ENCODE results near the gene OR52B2. TPM values are rescaled to one million over a fixed set of nuclear protein-coding genes. Genes with fewer than 3 reads are reported as not detected.

Gene OR52B2
- total and polyA plus RNA-seq, 2 experiments from 2014 or later, result not detected

DNA sequence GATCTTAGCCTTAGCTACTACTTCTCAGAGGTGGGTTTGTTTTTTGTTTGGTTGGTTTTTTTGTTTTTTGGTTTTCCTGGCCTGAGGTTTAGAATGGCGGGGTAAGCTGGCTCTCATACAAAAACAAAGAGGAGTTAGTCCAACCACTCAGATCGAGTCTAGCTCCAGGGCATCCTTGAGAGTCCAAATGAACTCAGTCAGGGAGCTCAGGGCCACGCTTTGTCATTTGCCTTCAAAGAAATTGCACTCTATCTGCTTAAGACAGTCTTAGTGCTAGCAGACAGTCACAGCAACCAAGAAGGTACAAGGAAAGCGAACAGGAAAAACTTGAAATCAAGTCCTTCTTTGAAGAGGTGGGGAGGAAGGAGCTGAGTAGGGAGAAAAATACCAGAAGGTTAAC, 46.4 kb upstream of the OR52B2 start:
- H3K4me1 ChIP-seq (ENCODE audit: insufficient read depth), result no peaks in the 10 kb centered on the region
- H3K27ac ChIP-seq (ENCODE audit: low read depth), result no peak overlapping the region
- H3K27me3 ChIP-seq (ENCODE audit: insufficient read depth), result no peaks in the 10 kb centered on the region
- 0 out of 2 replicates have a peak, but pooled peaks cover 9% of the 10 kb centered on the region for H3K36me3 ChIP-seq (ENCODE audit: insufficient read depth)
- Mint-ChIP-seq H3K36me3 (ENCODE audit: low read depth) (peaks cover 19% of the 10 kb centered on the region), H3K4me3 (no peak overlapping the region), H3K4me1 (no peaks in the 10 kb centered on the region), H3K27ac (no peak overlapping the region), H3K9me3 (no peaks in the 10 kb centered on the region), H3K27me3 (ENCODE audit: insufficient read depth, low read depth, poor library complexity) (no peaks in the 10 kb centered on the region)
- ATAC-seq, result no peak
- H3K4me3 ChIP-seq, result no peak overlapping the region
- no peaks in the 10 kb centered on the region for H3K79me2 ChIP-seq (replicated peaks; ENCODE audit: insufficient read depth)
- 0 out of 2 replicates have a peak, but pooled peaks cover 2% of the 10 kb centered on the region for H4K20me1 ChIP-seq (replicated peaks; ENCODE audit: insufficient read depth)
- H3K9me2 ChIP-seq (ENCODE audit: insufficient read depth), result no peaks in the 10 kb centered on the region
- no peak overlapping the region for H3K4me2 ChIP-seq
- H3F3A ChIP-seq (replicated peaks; ENCODE audit: low read depth), result no peaks in the 10 kb centered on the region
- no peak for DNase-seq (ENCODE audit: low spot score)
- TF ChIP-seq NANOG (IDR thresholded peaks at IDR 0.05; ENCODE audit: borderline replicate concordance) (no peak), POLR2AphosphoS5 (IDR thresholded peaks at IDR 0.05; ENCODE audit: low read depth) (no peak), ZNF462 (CRISPR knock-in tag; IDR thresholded peaks at IDR 0.05) (no peak), JUNB (IDR thresholded peaks at IDR 0.05; ENCODE audit: unreplicated experiment) (no peak), CTCF (conservative IDR thresholded peaks at IDR 0.05; ENCODE audit: low read depth in 2 of 2) (no peak), REST (IDR thresholded peaks at IDR 0.05; ENCODE audit: unreplicated experiment) (no peak), ZNF114 (CRISPR knock-in tag; IDR thresholded peaks at IDR 0.05) (no peak), CREB1 (CRISPR knock-in tag; IDR thresholded peaks at IDR 0.05; ENCODE audit: low read depth) (no peak)
- H2AFZ ChIP-seq, result no peak overlapping the region
